Panc1 (cell line): Measurements from ENCODE around the gene CHST1. TPM values are rescaled to one million over a fixed set of nuclear protein-coding genes. Genes with fewer than 3 reads are reported as not detected.

Source experiments
- ATAC-seq: fragments of 200-7000 bp; cut with Tn5 transposase; 2 replicates; pipeline ENCODE4 v1.9.1; 2020; ENCODE audit warnings: mild to moderate bottlenecking, moderate library complexity
- BruUV-seq: library from RNA; stranded (reverse); fragments of 400-500 nt; replicated peaks from 2 replicates; lab custom pipeline; 2021; lab: Mats Ljungman, UMichigan
- CTCF ChIA-PET: fragments of 300-600 bp; sonication (Branson Sonifier 250); formaldehyde crosslinking; loops from one replicate; lab custom pipeline; 2022; ENCODE audit warnings: antibody characterized with exemption; lab: Charles Lee
- POLR2A ChIA-PET: fragments of 300-600 bp; sonication (Branson Sonifier 250); formaldehyde crosslinking; loops from one replicate; lab custom pipeline; 2022; ENCODE audit warnings: antibody characterized with exemption; lab: Charles Lee
- DNase-seq: peaks from one replicate; pipeline ENCODE4 v3.0.0-alpha.2; 2010; ENCODE audit warnings: low read depth, low spot score
- H3K27ac ChIP-seq: 2 replicates; pipeline ENCODE4 v1.5.1; 2011; ENCODE audit warnings: mild to moderate bottlenecking, low read length, inconsistent platforms
- H3K27me3 ChIP-seq: fragments of 200-500 bp; sonication (Bioruptor generic); 2 replicates; pipeline ENCODE4 v1.6.0; 2014; ENCODE audit warnings: low read length, inconsistent platforms; ENCODE audit not compliant: control insufficient read depth, insufficient read depth
- H3K36me3 ChIP-seq: fragments of 200-500 bp; sonication (Bioruptor generic); 2 replicates; pipeline ENCODE4 v1.5.1; 2014; ENCODE audit warnings: inconsistent platforms, mild to moderate bottlenecking, low read length, moderate library complexity; ENCODE audit not compliant: control insufficient read depth, insufficient read depth
- H3K4me1 ChIP-seq: 2 replicates; pipeline ENCODE4 v1.5.1; 2011; ENCODE audit warnings: inconsistent platforms, mild to moderate bottlenecking, low read length, moderate library complexity; ENCODE audit not compliant: control insufficient read depth, insufficient read depth
- H3K4me3 ChIP-seq, 2 experiments: 2 replicates each; pipeline ENCODE4 v1.5.1; 2011 to 2012; ENCODE audit warnings: low read depth in 2 of 2, low read length in 2 of 2, mild to moderate bottlenecking in 2 of 2, inconsistent platforms in 1 of 2, moderate library complexity in 1 of 2
- H3K9me3 ChIP-seq: fragments of 200-500 bp; sonication (Bioruptor generic); 2 replicates; pipeline ENCODE4 v1.5.1; 2014; ENCODE audit warnings: low read depth, mild to moderate bottlenecking, inconsistent platforms, low read length, moderate library complexity; ENCODE audit not compliant: control insufficient read depth, insufficient read depth
- POLR2AphosphoS5 ChIP-seq: IDR thresholded peaks from 2 replicates; pipeline ENCODE4 v1.6.1; 2012; ENCODE audit warnings: mild to moderate bottlenecking, low read depth, low read length, moderate library complexity
- SIN3A ChIP-seq: IDR thresholded peaks from 2 replicates; pipeline ENCODE4 v1.6.1; 2012; ENCODE audit warnings: low read depth, mild to moderate bottlenecking, low read length, moderate library complexity, borderline replicate concordance; ENCODE audit not compliant: insufficient read depth
- TCF7L2 ChIP-seq: IDR thresholded peaks from 2 replicates; pipeline ENCODE4 v1.6.1; 2011; ENCODE audit warnings: mild to moderate bottlenecking, low read depth, low read length, inconsistent platforms
- in situ Hi-C: cut with HindIII; loops from 2 replicates; pipeline ENCODE4 v1.10.0; 2016; ENCODE audit warnings: low sequenced_read_pairs, low pct_unique_long_range_greater_than_20kb
- intact Hi-C: fragments of 100-400 bp; cut with micrococcal nuclease; formaldehyde crosslinking; loops from one replicate; pipeline ENCODE4 v1.10.0; 2022; ENCODE audit not compliant: unreplicated experiment
- total RNA-seq: library from RNA; stranded (reverse); gene quantifications from one replicate; pipeline ENCODE4 v1.2.1, GENCODE V29; 2021; ENCODE audit not compliant: unreplicated experiment
- TF ChIP-seq, protein P1 (sequence below): fragments of 450-650 bp; IDR thresholded peaks from 2 replicates; pipeline ENCODE4 v1.5.1; 2017; ENCODE audit warnings: mild to moderate bottlenecking
- TF ChIP-seq, protein P2 (sequence below), 2 experiments: IDR thresholded peaks; 2 replicates each; pipeline ENCODE4 v1.6.1; 2011 to 2012; ENCODE audit warnings: low read depth in 2 of 2, control low read depth in 1 of 2, low read length in 1 of 2, mild to moderate bottlenecking in 1 of 2, moderate library complexity in 1 of 2; ENCODE audit not compliant: insufficient read depth in 1 of 2

CHST1 gene
- total RNA-seq, 1 experiment from 2014 or later = not detected

DNA sequence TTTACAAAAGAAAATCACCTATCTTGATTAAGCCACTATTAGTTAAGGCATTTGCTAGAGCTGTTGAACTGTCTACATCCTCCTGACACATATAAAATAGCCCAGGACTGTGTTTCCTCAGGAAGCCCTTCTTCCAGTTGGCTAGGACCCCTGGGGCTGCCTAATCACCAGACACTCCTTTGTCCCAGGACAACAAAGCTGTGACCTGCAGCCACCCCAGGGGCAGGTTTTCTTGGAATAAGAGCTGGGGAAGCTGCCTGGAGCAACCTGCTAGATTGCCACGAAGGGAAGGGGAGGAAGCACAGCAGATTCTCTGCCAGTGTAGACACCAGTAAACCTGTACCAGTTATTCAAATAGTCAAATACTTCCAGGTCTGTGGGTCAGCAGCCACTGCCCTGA lies 17.6 kb downstream of the CHST1 start:
- Histone ChIP-seq H3K9me3 (no peaks in the 10 kb centered on the region), H3K4me1 (no peaks in the 10 kb centered on the region), H3K4me3 (no peak overlapping the region), H3K27me3 (peaks cover 8% of the 10 kb centered on the region), H3K27ac (no peak overlapping the region), H3K36me3 (no peaks in the 10 kb centered on the region)
- intact Hi-C loops = no loop called here
- ATAC-seq (no peak), DNase-seq (no peak)
- in situ Hi-C loops = no loop called here
- no TSS peak for BruUV-seq
- ChIA-PET POLR2A (no interaction called here), CTCF (interaction anchor here (0.7 kb wide), 1 partner anchor 720 kb away, joined by 4 read pairs; no protein-coding TSS in a partner anchor)
- TF ChIP-seq POLR2AphosphoS5 (no peak), TCF7L2 (no peak), SIN3A (no peak)
- TF ChIP-seq, protein P1, sequence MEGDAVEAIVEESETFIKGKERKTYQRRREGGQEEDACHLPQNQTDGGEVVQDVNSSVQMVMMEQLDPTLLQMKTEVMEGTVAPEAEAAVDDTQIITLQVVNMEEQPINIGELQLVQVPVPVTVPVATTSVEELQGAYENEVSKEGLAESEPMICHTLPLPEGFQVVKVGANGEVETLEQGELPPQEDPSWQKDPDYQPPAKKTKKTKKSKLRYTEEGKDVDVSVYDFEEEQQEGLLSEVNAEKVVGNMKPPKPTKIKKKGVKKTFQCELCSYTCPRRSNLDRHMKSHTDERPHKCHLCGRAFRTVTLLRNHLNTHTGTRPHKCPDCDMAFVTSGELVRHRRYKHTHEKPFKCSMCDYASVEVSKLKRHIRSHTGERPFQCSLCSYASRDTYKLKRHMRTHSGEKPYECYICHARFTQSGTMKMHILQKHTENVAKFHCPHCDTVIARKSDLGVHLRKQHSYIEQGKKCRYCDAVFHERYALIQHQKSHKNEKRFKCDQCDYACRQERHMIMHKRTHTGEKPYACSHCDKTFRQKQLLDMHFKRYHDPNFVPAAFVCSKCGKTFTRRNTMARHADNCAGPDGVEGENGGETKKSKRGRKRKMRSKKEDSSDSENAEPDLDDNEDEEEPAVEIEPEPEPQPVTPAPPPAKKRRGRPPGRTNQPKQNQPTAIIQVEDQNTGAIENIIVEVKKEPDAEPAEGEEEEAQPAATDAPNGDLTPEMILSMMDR = no peak
- TF ChIP-seq, protein P2, sequence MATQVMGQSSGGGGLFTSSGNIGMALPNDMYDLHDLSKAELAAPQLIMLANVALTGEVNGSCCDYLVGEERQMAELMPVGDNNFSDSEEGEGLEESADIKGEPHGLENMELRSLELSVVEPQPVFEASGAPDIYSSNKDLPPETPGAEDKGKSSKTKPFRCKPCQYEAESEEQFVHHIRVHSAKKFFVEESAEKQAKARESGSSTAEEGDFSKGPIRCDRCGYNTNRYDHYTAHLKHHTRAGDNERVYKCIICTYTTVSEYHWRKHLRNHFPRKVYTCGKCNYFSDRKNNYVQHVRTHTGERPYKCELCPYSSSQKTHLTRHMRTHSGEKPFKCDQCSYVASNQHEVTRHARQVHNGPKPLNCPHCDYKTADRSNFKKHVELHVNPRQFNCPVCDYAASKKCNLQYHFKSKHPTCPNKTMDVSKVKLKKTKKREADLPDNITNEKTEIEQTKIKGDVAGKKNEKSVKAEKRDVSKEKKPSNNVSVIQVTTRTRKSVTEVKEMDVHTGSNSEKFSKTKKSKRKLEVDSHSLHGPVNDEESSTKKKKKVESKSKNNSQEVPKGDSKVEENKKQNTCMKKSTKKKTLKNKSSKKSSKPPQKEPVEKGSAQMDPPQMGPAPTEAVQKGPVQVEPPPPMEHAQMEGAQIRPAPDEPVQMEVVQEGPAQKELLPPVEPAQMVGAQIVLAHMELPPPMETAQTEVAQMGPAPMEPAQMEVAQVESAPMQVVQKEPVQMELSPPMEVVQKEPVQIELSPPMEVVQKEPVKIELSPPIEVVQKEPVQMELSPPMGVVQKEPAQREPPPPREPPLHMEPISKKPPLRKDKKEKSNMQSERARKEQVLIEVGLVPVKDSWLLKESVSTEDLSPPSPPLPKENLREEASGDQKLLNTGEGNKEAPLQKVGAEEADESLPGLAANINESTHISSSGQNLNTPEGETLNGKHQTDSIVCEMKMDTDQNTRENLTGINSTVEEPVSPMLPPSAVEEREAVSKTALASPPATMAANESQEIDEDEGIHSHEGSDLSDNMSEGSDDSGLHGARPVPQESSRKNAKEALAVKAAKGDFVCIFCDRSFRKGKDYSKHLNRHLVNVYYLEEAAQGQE (IDR thresholded peaks at IDR 0.05; ENCODE audit: insufficient read depth in 1 of 2, low read depth in 2 of 2, low read length in 1 of 2) = no peak

DNA sequence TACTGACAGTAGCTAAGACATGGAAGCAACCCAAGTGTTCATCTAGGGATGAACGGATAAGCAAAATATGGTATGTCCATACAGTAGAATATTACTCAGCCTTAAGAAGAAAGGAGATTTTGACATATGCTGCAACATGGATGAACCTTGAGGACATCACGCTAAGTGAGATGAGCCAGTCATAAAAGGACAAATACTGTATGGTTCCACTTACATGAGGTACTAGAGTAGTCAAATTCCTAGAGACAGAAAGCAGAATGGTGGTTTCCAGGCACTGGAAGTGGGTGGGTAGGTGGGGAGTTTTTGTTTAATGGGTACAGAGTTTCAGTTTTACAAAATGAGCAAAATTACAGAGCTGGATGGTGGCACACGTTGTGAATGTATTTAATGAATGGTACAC lies 18.1 kb downstream of the CHST1 start:
- POLR2A ChIA-PET = no interaction called here
- Histone ChIP-seq H3K36me3 (no peaks in the 10 kb centered on the region), H3K27me3 (peaks cover 8% of the 10 kb centered on the region), H3K27ac (no peak overlapping the region), H3K9me3 (no peaks in the 10 kb centered on the region), H3K4me3 (no peak overlapping the region), H3K4me1 (no peaks in the 10 kb centered on the region)
- ATAC-seq = no peak
- TF ChIP-seq, protein P1 = no peak
- in situ Hi-C loops (no loop called here), intact Hi-C loops (no loop called here)
- no TSS peak for BruUV-seq
- CTCF ChIA-PET = no interaction called here
- DNase-seq = no peak
